GF-D8 (cell line): ENCODE measurements around the gene RNASEH2B.

Experiments
- DNase-seq: peaks from one replicate; lab custom pipeline; 2025; lab: John Stamatoyannopoulos, UW

The RNASEH2B gene

GRCh38 chr13:50998326-50998725, 88.7 kb downstream of the RNASEH2B start:
- no peak for DNase-seq

GRCh38 chr13:50999641-51000040, 90.0 kb downstream of the RNASEH2B start:
- no peak for DNase-seq

- no peak for DNase-seq
Observed at GRCh38 chr13:51000061-51000460, 90.5 kb downstream of the RNASEH2B start.

- DNase-seq: no peak
Observed at GRCh38 chr13:51000571-51001260, 91.1 kb downstream of the RNASEH2B start.

GRCh38 chr13:51001335-51001734, 91.7 kb downstream of the RNASEH2B start:
- no peak for DNase-seq

GRCh38 chr13:51002736-51003135, 93.1 kb downstream of the RNASEH2B start:
- no peak for DNase-seq

- no peak for DNase-seq
Observed at GRCh38 chr13:51003642-51004041, 94.1 kb downstream of the RNASEH2B start.

- DNase-seq: no peak
Observed at GRCh38 chr13:51004111-51004865, 94.7 kb downstream of the RNASEH2B start.

GRCh38 chr13:51004918-51005460, 95.4 kb downstream of the RNASEH2B start:
- no peak for DNase-seq

- no peak for DNase-seq
Observed at GRCh38 chr13:51005566-51005965, 96.0 kb downstream of the RNASEH2B start.
